Activated naive CD4-positive, alpha-beta T cell treated with anti-CD3 and anti-CD28 coated beads, Interleukin-2, amount 10 ng/mL, durations not matched to agents 7 days and 5 days (primary cell): ENCODE results near the gene ITGB8.
A peak's percentile ranks its signal among the peaks of the same experiment; 100 is the strongest.

Source experiments
- CTCF ChIA-PET: fragments of 350-600 bp; sonication (Branson Sonifier 250); formaldehyde crosslinking; loops from one replicate; lab custom pipeline; 2021; ENCODE audit warnings: antibody characterized with exemption; lab: Charles Lee
- DNase-seq: peaks from one replicate; pipeline ENCODE4 v3.0.0-alpha.2; 2020
- H3K27ac Mint-ChIP-seq: one replicate; pipeline ENCODE4 v1.8.0; 2021; ENCODE audit warnings: mild to moderate bottlenecking, moderate library complexity, mixed read lengths
- H3K27me3 Mint-ChIP-seq: one replicate; pipeline ENCODE4 v1.8.0; 2021; ENCODE audit warnings: mild to moderate bottlenecking, mixed read lengths
- H3K36me3 Mint-ChIP-seq: one replicate; pipeline ENCODE4 v1.8.0; 2021; ENCODE audit warnings: mixed read lengths
- H3K4me1 Mint-ChIP-seq: one replicate; pipeline ENCODE4 v1.8.0; 2021; ENCODE audit warnings: mixed read lengths
- H3K4me3 Mint-ChIP-seq: one replicate; pipeline ENCODE4 v1.8.0; 2021; ENCODE audit warnings: mild to moderate bottlenecking, moderate library complexity, mixed read lengths
- H3K9me3 Mint-ChIP-seq: one replicate; pipeline ENCODE4 v1.8.0; 2021; ENCODE audit warnings: mixed read lengths

ITGB8 gene

DNA sequence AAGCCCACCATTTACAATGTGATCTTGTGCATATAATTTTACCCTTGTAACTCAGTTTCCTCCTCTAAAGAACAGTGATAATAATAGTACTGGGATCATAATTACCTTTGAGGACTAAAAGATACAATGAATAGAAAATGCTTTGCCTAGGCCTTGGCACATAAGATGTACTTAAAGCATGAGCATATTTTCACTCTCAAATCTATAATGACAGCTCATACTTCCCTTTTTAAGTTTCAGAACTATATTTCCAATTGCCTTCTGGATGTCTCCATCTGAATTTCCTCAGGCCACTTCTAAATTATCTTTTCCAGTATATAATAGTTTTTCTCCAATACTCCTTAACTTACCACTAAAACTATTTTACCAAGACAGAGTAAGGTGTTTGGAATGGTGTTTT is 13.3 kb upstream of the ITGB8 start:
- no peaks in the 10 kb centered on the region for H3K4me1 Mint-ChIP-seq
- H3K27me3 Mint-ChIP-seq = no peaks in the 10 kb centered on the region
- H3K4me3 Mint-ChIP-seq = no peak overlapping the region
- no peaks in the 10 kb centered on the region for H3K9me3 Mint-ChIP-seq
- no peak overlapping the region for H3K27ac Mint-ChIP-seq
- CTCF ChIA-PET = no interaction called here
- DNase-seq = no peak
- no peaks in the 10 kb centered on the region for H3K36me3 Mint-ChIP-seq

DNA sequence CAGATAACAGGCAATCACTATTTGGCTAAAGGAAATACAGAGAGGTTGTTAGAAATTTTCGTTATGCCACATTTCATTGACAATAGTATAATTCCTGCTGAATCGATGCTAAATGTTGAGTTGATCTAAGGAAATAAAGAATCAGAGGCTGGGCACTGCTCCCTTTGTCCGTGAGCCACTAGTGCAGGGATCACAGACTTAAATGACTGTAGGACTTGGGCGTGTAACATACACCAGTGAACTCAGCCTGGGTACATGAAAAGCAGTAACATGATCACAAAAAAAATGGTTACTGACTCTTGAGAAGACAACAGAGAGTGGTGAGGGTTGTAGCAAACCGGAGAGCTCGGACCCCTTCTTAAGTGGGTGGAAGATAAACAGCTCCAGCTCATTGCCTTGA is 11.8 kb upstream of the ITGB8 start:
- no peak for DNase-seq
- Mint-ChIP-seq H3K4me1 (no peaks in the 10 kb centered on the region), H3K27me3 (no peaks in the 10 kb centered on the region), H3K4me3 (no peak overlapping the region), H3K9me3 (no peaks in the 10 kb centered on the region), H3K27ac (no peak overlapping the region), H3K36me3 (no peaks in the 10 kb centered on the region)
- CTCF ChIA-PET = no interaction called here

DNA sequence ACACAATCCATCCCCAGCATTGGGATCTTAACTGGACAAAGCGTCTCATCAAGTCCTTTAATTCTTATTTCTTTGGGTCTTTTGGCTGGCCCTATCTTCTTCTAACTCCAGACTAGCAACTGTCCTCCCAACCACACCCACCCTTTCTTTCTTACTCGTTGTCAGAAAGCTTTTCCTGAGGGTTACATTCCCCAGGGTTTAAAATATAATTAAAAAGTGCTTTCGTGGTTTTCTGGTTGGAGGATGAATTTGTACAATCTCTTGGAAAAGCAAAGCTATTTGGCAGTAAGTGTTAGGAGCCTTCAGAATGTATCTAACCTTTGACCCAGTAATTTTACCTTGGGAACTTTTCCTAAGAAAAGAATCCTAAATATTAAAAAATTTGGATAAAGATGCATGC is 10.4 kb upstream of the ITGB8 start:
- Mint-ChIP-seq H3K27me3 (no peaks in the 10 kb centered on the region), H3K9me3 (no peaks in the 10 kb centered on the region), H3K4me3 (no peak overlapping the region), H3K27ac (no peak overlapping the region), H3K4me1 (no peaks in the 10 kb centered on the region), H3K36me3 (no peaks in the 10 kb centered on the region)
- no peak for DNase-seq
- CTCF ChIA-PET = no interaction called here

- H3K4me1 Mint-ChIP-seq = no peaks in the 10 kb centered on the region
- H3K27ac Mint-ChIP-seq = no peak overlapping the region
- H3K4me3 Mint-ChIP-seq = no peak overlapping the region
- H3K36me3 Mint-ChIP-seq = no peaks in the 10 kb centered on the region
- CTCF ChIA-PET = no interaction called here
- H3K27me3 Mint-ChIP-seq = no peaks in the 10 kb centered on the region
- DNase-seq = no peak
- H3K9me3 Mint-ChIP-seq = no peaks in the 10 kb centered on the region
Measured at GRCh38 chr7:20320786-20321185, 9.9 kb upstream of the ITGB8 start.

DNA sequence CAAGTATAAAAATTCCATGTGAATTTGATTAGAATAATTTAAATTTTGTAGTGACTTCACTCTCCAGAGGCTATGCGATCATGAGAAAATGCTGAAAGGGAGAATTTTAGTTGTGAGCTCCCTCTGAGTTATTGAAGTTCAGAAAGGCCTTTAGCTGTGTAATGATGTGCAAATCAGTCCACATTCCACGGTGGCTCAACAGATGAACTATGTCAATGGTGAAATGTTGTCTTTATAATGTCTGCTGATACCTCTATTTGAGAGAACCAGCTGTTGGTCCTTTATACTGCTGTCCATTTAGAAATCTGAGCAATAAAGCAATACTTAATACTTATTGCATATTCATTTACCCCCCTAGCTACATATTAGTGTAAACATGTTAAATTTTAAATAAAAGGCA is 7.1 kb upstream of the ITGB8 start:
- H3K27me3 Mint-ChIP-seq = peaks cover 5% of the 10 kb centered on the region
- no peaks in the 10 kb centered on the region for H3K9me3 Mint-ChIP-seq
- CTCF ChIA-PET = interaction anchor here (0.6 kb wide), 1 partner anchor 1149 kb away, joined by 3 read pairs; no protein-coding TSS in a partner anchor
- H3K4me1 Mint-ChIP-seq = no peaks in the 10 kb centered on the region
- no peak overlapping the region for H3K27ac Mint-ChIP-seq
- no peak overlapping the region for H3K4me3 Mint-ChIP-seq
- no peaks in the 10 kb centered on the region for H3K36me3 Mint-ChIP-seq
- DNase-seq = no peak

DNA sequence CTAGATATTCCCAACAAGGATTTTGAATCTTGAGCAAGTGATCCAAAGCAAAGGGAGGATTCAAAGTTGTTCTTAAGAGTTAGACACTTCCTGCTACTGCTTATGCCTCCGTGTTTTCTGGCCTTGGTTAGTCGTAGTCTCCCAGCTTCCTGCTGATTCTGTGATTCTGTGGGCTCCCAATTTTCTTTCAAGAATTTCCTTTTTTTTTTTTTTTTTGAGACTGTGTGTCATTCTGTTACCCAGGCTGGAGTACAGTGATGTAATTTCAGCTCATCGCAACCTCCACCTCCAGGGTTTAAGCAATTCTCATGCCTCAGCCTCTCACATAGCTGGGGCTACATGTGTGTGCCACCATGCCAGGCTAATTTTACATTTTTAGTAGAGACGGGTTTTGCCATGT is 4.4 kb upstream of the ITGB8 start:
- no peaks in the 10 kb centered on the region for H3K9me3 Mint-ChIP-seq
- no peak for DNase-seq
- peaks cover 16% of the 10 kb centered on the region for H3K4me1 Mint-ChIP-seq
- CTCF ChIA-PET = no interaction called here
- H3K4me3 Mint-ChIP-seq = no peak overlapping the region
- peaks cover 30% of the 10 kb centered on the region for H3K27me3 Mint-ChIP-seq
- no peaks in the 10 kb centered on the region for H3K36me3 Mint-ChIP-seq
- no peak overlapping the region for H3K27ac Mint-ChIP-seq

GRCh38 chr7:20327055-20327454 is 3.6 kb upstream of the ITGB8 start:
- H3K27ac Mint-ChIP-seq = no peak overlapping the region
- no peaks in the 10 kb centered on the region for H3K36me3 Mint-ChIP-seq

DNA sequence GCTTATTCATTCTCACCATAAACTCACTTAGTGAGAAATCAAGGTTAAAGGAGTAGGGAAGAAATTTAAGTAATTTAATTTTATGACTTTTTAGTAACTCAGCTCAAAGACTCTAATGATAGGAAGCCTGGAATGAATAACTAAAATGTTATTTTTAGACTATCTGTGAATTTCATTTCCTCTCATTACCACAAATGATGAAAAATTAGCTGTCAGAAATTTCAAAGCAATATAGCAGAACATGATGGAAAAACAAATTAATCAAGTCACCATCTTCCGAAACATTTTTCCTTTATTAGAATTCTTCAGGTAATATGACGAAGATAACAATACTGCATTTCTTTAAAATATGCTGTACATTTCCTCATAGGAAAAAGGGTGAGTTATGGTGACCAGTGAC is 2.7 kb upstream of the ITGB8 start:
- CTCF ChIA-PET = no interaction called here

More at GRCh38 chr7:20327055-20327454, 3.6 kb upstream of the ITGB8 start:
- CTCF ChIA-PET = no interaction called here
- H3K9me3 Mint-ChIP-seq = no peaks in the 10 kb centered on the region
- no peak for DNase-seq
- H3K4me1 Mint-ChIP-seq = peaks cover 20% of the 10 kb centered on the region
- H3K27me3 Mint-ChIP-seq = peaks cover 37% of the 10 kb centered on the region
- H3K4me3 Mint-ChIP-seq = no peak overlapping the region

GRCh38 chr7:20328692-20329091 is 2.0 kb upstream of the ITGB8 start:
- Mint-ChIP-seq H3K27ac (no peak overlapping the region), H3K4me1 (peaks cover 20% of the 10 kb centered on the region), H3K4me3 (no peak overlapping the region), H3K27me3 (peaks cover 39% of the 10 kb centered on the region), H3K9me3 (no peaks in the 10 kb centered on the region), H3K36me3 (no peaks in the 10 kb centered on the region)
- CTCF ChIA-PET = no interaction called here
- DNase-seq = no peak

More for the DNA sequence above, 2.7 kb upstream of the ITGB8 start:
- Mint-ChIP-seq H3K4me1 (peaks cover 20% of the 10 kb centered on the region), H3K9me3 (no peaks in the 10 kb centered on the region), H3K4me3 (no peak overlapping the region), H3K27me3 (peaks cover 39% of the 10 kb centered on the region), H3K27ac (no peak overlapping the region), H3K36me3 (no peaks in the 10 kb centered on the region)
- no peak for DNase-seq

GRCh38 chr7:20329389-20330238 is 1.1 kb upstream of the ITGB8 start:
- Mint-ChIP-seq H3K27me3 (peaks cover 39% of the 10 kb centered on the region), H3K9me3 (no peaks in the 10 kb centered on the region), H3K36me3 (no peaks in the 10 kb centered on the region), H3K27ac (no peak overlapping the region), H3K4me1 (peaks cover 20% of the 10 kb centered on the region), H3K4me3 (peak overlapping the region; percentile 55)
- CTCF ChIA-PET = no interaction called here
- peak; percentile 20 for DNase-seq

GRCh38 chr7:20330928-20331909 is 519 bp downstream of the ITGB8 start:
- DNase-seq = peak; percentile 33
- H3K36me3 Mint-ChIP-seq = no peaks in the 10 kb centered on the region
- no peaks in the 10 kb centered on the region for H3K9me3 Mint-ChIP-seq
- CTCF ChIA-PET = no interaction called here
- no peak overlapping the region for H3K27ac Mint-ChIP-seq
- H3K4me1 Mint-ChIP-seq = peaks cover 20% of the 10 kb centered on the region
- peak overlapping the region; percentile 64 for H3K4me3 Mint-ChIP-seq
- peaks cover 37% of the 10 kb centered on the region for H3K27me3 Mint-ChIP-seq

- Mint-ChIP-seq H3K4me1 (peaks cover 20% of the 10 kb centered on the region), H3K27me3 (peaks cover 34% of the 10 kb centered on the region), H3K9me3 (no peaks in the 10 kb centered on the region), H3K36me3 (no peaks in the 10 kb centered on the region), H3K4me3 (peak overlapping the region; percentile 59), H3K27ac (no peak overlapping the region)
- DNase-seq = no peak
- CTCF ChIA-PET = interaction anchor here (0.7 kb wide), 1 partner anchor 85 kb away, joined by 3 read pairs; no protein-coding TSS in a partner anchor
Measured at GRCh38 chr7:20331910-20332813, 1.5 kb downstream of the ITGB8 start.

GRCh38 chr7:20338285-20338684 is 7.6 kb downstream of the ITGB8 start:
- no peak overlapping the region for H3K27ac Mint-ChIP-seq
- CTCF ChIA-PET = no interaction called here
- no peaks in the 10 kb centered on the region for H3K9me3 Mint-ChIP-seq
- DNase-seq = no peak
- H3K4me3 Mint-ChIP-seq = no peak overlapping the region
- no peaks in the 10 kb centered on the region for H3K4me1 Mint-ChIP-seq
- H3K27me3 Mint-ChIP-seq = no peaks in the 10 kb centered on the region
- no peaks in the 10 kb centered on the region for H3K36me3 Mint-ChIP-seq

DNA sequence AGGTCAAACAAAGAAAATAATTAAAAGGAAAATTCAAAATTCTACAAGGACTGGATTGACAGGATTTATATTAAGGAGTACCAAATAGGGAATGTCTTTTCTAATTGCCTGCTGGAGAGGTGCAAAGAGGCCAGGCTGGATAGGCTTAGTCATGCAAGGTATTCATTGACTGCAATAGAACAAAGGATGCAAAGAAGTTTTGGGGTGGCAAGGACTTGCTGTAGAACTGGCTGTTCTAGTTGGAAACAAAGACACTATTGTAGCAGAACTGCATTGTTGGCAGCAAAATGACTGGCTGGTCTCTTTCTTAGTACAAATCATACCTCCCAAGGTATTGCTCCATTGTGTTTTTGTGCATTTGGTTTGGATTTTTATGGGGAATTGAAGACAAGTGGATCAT is 10.1 kb downstream of the ITGB8 start:
- Mint-ChIP-seq H3K4me3 (no peak overlapping the region), H3K36me3 (no peaks in the 10 kb centered on the region), H3K27ac (no peak overlapping the region), H3K9me3 (no peaks in the 10 kb centered on the region), H3K27me3 (no peaks in the 10 kb centered on the region), H3K4me1 (no peaks in the 10 kb centered on the region)
- CTCF ChIA-PET = no interaction called here
- DNase-seq = no peak
